HG03025 (cell line): ENCODE results near the gene UCP1.

Experiments
- ATAC-seq: cut with Tn5 transposase; IDR thresholded peaks from one replicate; pipeline ENCODE4 v1.9.1; 2021; ENCODE audit warnings: mild to moderate bottlenecking, moderate library complexity; ENCODE audit not compliant: unreplicated experiment, low FRiP score

Gene UCP1, protein sequence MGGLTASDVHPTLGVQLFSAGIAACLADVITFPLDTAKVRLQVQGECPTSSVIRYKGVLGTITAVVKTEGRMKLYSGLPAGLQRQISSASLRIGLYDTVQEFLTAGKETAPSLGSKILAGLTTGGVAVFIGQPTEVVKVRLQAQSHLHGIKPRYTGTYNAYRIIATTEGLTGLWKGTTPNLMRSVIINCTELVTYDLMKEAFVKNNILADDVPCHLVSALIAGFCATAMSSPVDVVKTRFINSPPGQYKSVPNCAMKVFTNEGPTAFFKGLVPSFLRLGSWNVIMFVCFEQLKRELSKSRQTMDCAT

DNA sequence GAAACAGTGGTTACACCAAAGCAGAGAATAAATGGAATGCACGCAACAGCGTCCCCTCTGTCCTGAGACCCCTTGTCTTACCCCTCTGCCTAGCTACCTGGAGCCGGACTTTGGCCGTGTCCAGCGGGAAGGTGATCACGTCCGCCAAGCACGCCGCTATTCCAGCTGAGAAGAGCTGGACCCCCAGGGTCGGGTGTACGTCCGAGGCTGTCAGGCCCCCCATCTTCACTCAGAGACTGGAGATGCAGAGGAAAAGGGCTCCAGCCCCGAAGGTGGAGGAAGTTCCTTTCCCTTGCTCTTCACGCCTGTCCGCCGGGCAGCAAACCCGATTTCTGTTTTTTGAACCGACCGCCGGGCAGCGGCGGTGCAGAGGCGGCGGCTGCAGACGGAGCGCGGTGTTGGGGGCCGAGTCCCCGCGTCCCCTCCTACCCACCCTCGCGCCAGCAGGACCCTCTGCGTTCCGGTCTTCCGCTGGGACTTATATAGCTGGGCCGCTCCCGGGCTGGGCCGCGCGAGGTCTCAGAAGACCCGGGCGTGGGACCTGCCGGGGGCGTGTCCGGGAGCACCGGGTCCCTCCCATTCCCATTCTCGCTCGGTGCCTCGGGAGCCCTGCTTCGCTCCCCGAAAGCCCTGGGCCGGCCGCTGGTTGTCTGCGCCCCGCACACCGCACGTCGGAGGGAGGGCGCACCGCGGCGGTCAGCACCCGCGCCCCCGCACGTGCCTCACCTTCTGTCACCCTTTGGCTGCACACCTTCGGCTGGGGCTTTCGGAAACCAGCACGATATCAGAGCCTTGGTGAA, at the start of gene UCP1:
Gene UCP1, minus strand, starts transcription at position 455 of the 800 bp plus-strand sequence. Its CDS starts 232 bp downstream, at position 223.
- no peak for ATAC-seq

GRCh38 chr4:140617499-140618248, 48.9 kb upstream of the UCP1 start:
- ATAC-seq = no peak

DNA sequence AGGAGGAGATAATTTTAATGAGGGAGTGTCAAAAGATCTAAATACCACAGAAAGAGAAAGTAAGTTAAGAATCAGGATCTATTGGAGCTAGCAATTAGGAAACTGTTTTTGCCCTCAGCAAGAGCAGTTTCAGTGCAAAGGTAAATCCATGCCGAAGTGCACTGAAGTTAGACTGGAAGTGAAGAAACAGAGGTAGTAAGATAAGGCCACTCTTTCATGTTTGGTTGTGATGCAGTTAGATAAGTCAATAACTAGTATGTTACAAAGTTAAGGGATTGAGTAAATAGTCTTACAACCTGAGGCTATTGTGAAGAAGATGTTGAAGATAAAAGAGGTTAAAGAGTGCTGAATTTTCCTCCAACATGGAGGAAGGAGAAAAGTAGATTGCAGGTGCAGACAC, 46.7 kb upstream of the UCP1 start:
- no peak for ATAC-seq

- no peak for ATAC-seq
Observed at GRCh38 chr4:140612357-140612756, 43.6 kb upstream of the UCP1 start.

GRCh38 chr4:140611854-140612253, 43.1 kb upstream of the UCP1 start:
- ATAC-seq = no peak

- ATAC-seq = peak; percentile 55
Observed at GRCh38 chr4:140609548-140610425, 41.0 kb upstream of the UCP1 start.

DNA sequence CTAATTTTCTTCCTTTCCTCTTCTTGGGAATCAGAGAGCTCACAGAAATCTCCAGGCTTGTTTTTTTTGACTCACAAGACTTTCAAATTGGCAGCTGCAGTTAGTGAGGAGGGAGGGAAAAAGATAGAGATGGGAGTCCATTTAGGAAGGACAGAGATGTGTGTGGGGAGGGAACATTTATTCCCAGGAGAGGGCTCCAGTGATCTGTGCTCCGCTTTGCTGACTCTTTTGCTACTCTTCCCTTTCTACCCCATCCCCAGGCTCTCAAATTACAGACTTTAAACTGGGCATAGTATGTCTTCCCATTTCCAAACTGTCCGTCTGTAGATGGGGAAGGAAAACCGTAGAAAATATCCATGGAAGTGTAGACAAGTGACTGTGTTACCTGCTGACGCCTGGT, 39.1 kb upstream of the UCP1 start:
- ATAC-seq = no peak

DNA sequence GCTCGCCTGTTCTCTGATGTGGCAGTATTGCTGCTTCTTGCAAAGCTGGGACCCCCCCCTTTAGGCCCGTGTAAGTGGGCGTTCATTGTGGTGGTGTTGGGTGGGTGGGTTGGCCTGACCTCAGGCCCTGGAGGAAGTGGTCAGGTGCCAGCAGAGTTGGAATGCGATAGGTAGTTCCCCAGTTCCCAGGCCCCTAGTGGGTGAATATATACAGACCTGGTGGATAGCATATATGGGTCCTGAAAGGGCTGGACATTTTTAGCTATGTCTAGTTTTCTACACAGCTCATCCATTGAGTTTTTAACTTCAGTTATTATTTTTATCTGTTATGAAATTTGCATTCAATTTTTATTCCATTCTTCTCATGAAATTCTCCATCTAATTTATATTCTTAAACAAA, 35.8 kb upstream of the UCP1 start:
- no peak for ATAC-seq

GRCh38 chr4:140603286-140603685, 34.5 kb upstream of the UCP1 start:
- no peak for ATAC-seq

DNA sequence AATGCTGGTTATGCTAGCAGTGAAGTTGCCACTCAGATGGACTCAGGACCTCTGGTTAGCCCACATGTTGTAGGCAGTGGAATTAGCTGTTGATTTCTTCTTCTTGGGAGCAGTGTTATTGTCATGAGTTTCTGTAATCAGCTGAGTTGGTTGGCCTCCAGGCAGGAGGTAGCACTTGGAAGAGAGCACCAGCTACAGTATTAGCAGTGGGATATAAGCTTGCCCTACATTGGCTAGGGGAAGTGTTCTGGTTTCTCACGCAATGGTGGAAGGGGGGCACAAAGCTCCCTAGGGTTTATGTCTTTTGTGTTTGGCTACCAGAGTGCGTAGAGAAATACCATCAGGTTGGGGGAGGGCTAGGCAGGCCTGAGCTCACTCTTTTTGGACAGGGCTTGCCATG, 34.0 kb upstream of the UCP1 start:
- no peak for ATAC-seq

- ATAC-seq = no peak
Observed at GRCh38 chr4:140600408-140600807, 31.6 kb upstream of the UCP1 start.

DNA sequence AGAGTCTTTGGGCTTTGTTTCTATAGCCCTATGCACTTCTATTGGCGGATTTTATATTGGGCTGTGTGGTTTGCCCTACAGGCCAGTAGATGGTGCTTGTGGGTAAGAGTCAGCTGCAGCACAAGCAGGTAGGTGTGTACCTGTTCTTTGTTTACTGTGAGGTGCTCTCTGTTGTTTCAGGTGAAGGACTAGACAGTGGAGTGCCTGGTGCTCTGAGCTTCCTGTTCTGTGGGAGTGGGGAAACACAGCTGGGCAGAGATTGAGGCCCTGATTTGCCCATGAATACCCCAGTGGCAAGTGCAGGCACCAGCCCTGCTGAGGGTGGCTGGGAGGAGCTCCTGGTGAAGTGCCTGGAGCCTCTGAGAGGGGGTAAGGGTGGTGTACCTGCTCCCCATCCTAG, 26.3 kb upstream of the UCP1 start:
- no peak for ATAC-seq

DNA sequence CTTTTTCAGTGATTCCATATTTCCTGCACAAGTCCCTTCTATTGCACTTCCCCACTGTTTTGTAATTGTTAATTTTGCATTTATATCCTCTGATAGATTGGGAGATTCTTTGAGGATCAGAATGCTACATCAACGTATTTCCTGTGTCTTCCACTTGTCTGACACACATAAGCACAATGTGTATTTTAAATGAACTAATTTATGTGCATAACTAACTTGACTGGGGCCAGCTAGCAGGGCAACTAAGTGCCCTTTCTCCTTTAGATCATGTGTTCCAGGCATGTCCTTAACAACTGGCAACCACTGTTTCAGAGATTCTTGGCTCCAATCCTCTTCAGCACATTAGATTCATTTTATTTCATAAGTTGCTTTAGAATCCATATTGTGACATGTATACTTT, 15.7 kb upstream of the UCP1 start:
- ATAC-seq = no peak

GRCh38 chr4:140581078-140581477, 12.3 kb upstream of the UCP1 start:
- no peak for ATAC-seq

DNA sequence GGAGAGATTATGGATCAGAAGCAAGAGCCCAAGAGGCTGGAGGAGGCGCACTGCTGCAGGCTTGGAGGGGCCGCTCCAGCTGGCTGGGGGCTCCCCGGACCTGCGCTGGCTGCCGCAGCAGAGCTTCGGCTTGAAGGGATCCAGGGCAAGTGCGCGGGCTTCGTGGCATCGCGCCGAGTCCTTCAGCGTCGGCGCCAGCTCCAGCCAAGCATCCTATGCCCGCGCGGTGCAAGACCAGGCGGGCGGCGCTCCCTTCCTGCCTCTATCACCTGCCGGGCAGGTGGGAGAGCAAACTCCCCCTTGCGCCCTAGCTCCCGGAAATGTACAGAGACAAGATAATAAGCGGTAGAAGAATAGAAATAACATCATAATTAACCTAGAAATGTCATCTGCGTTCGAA, 10.5 kb upstream of the UCP1 start:
- ATAC-seq = no peak

GRCh38 chr4:140575489-140575888, 6.7 kb upstream of the UCP1 start:
- ATAC-seq = no peak

- no peak for ATAC-seq
Observed at GRCh38 chr4:140571620-140572019, 2.9 kb upstream of the UCP1 start.

DNA sequence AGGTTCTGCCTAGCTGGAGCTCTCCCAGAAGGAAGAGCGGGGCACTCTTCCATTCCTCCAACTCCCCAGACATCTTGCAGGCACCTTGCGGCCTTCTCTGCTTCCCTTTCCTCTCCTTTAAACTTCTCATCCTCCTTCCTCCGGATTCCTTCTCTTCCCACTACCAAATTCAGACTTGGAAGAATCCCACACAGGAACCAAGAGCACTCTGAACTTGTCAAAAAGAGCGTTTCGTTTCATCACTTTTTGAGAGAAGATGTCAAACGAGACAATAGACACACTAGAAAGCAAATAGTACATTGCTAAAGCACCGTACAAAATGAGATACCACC, 512 bp upstream of the UCP1 start:
- no peak for ATAC-seq

DNA sequence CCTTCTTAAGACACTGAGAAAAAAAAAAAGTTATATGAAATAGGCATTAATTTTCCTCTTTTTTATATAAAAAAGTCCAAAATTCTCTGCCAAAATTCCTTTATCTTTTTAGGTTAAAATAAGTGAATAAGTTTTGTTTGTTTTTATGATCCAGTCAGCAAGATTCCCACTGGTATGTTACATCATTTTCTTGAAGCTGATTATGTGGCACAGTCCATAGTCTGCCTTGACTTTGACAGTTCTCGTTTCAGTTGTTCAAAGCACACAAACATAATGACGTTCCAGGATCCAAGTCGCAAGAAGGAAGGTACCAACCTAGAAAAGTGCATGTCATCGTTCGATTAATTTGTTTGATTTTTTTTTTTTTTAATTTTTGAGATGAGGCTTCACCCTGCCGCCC, 9.1 kb downstream of the UCP1 start:
- no peak for ATAC-seq

DNA sequence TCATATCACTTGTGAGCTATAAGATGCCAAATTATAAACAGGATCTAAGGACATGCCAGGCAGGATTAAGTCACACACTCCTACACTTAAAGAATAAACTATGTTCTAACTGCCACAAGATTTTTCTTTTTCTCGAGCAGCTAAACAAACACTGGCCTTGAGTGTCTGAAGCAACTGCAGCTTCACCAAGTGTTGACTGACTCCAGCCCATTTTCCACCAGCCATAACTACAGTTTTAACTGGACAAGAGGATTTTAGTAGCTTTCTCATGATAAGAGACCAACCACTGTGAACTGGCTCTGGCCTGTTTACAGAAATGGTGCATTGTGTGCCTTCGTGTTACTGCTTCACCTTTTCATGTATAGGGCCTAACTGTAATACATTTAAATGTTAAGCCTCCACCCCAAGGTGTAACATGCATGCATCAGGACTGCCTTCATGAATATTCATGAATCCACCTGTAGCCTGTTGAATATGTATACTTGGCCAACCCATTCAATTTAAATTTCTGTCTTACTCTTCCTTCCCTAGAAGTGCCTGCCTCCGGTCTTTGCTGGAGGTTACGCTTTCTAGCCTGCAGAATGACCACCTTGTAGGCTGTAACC, 10.8 kb downstream of the UCP1 start:
- ATAC-seq = no peak
